SK-N-SH (cell line): ENCODE data around the gene MAP7D2. TPM values are rescaled to one million over a fixed set of nuclear protein-coding genes. Genes with fewer than 3 reads are reported as not detected.

Experiments used
- CTCF ChIA-PET: fragments of 300-600, 350-600 bp; formaldehyde crosslinking; extraction: SDS; loops from one replicate; lab custom pipeline; 2021; lab: Yijun Ruan, JAX
- POLR2A ChIA-PET: fragments of 350-600 bp; sonication (Branson Sonifier 250); formaldehyde crosslinking; extraction: SDS; loops from one replicate; lab custom pipeline; 2020; ENCODE audit warnings: antibody characterized with exemption, inconsistent platforms; lab: Yijun Ruan, JAX
- DNase-seq: peaks from one replicate; pipeline ENCODE4 v3.0.0; 2012
- H2AFZ ChIP-seq: fragments of 200-600 bp; sonication (generic); 2 replicates; pipeline ENCODE4 v1.8.1; 2016; ENCODE audit warnings: antibody characterized with exemption, mild to moderate bottlenecking, low read depth
- H3F3A ChIP-seq: fragments of 200-600 bp; sonication (generic); replicated peaks from 2 replicates; pipeline ENCODE3; 2016; ENCODE audit warnings: antibody characterized with exemption, mild to moderate bottlenecking; ENCODE audit not compliant: insufficient read depth
- H3K27ac ChIP-seq, 2 experiments: fragments of 200-500 bp in 1 of 2; fragments of 200-600 bp in 1 of 2; sonication (Bioruptor generic) in 1 of 2; sonication (generic), shearing (Covaris generic) in 1 of 2; 2 replicates each; pipeline versions ENCODE4 v1.5.1 to v1.6.1; 2014 to 2016; ENCODE audit warnings: low read depth in 2 of 2, inconsistent platforms in 1 of 2, low read length in 1 of 2, mild to moderate bottlenecking in 1 of 2, mixed read lengths in 1 of 2
- H3K27me3 ChIP-seq: fragments of 200-600 bp; sonication (generic), shearing (Covaris generic); 2 replicates; pipeline ENCODE4 v1.6.1; 2016; ENCODE audit warnings: mixed run types; ENCODE audit not compliant: insufficient read depth
- H3K36me3 ChIP-seq, 2 experiments: fragments of 200-500 bp in 1 of 2; fragments of 200-600 bp in 1 of 2; sonication (Bioruptor generic) in 1 of 2; sonication (generic) in 1 of 2; replicated peaks in 1 of 2; 2 replicates each; pipeline versions ENCODE3 to v1.5.1; 2014 to 2016; ENCODE audit warnings: low read length in 1 of 2, mild to moderate bottlenecking in 1 of 2; ENCODE audit not compliant: insufficient read depth in 2 of 2, control insufficient read depth in 1 of 2
- H3K4me1 ChIP-seq, 2 experiments: fragments of 200-500 bp in 1 of 2; fragments of 200-600 bp in 1 of 2; sonication (Bioruptor generic) in 1 of 2; sonication (generic), shearing (Covaris generic) in 1 of 2; 2 replicates each; pipeline versions ENCODE4 v1.5.1 to v1.6.1; 2014 to 2016; ENCODE audit warnings: low read depth in 1 of 2, low read length in 1 of 2, mixed run types in 1 of 2; ENCODE audit not compliant: insufficient read depth in 2 of 2, control insufficient read depth in 1 of 2
- H3K4me2 ChIP-seq: fragments of 200-600 bp; sonication (generic), shearing (Covaris generic); 2 replicates; pipeline ENCODE4 v1.6.1; 2017; ENCODE audit warnings: mixed run types
- H3K4me3 ChIP-seq, 2 experiments: fragments of 200-500 bp in 1 of 2; fragments of 200-600 bp in 1 of 2; sonication (Bioruptor generic) in 1 of 2; sonication (generic), shearing (Covaris generic) in 1 of 2; 2 replicates each; pipeline versions ENCODE4 v1.5.1 to v1.8.1; 2014 to 2016; ENCODE audit warnings: low read depth in 2 of 2, inconsistent platforms in 1 of 2, low read length in 1 of 2, mild to moderate bottlenecking in 1 of 2, mixed read lengths in 1 of 2, moderate library complexity in 1 of 2
- H3K79me2 ChIP-seq: fragments of 200-600 bp; sonication (generic); 2 replicates; pipeline ENCODE4 v1.8.1; 2017; ENCODE audit warnings: mild to moderate bottlenecking; ENCODE audit not compliant: insufficient read depth
- H3K9ac ChIP-seq: fragments of 200-600 bp; sonication (generic); 2 replicates; pipeline ENCODE4 v1.6.1; 2017; ENCODE audit warnings: mixed run types
- H3K9me2 ChIP-seq: fragments of 200-600 bp; sonication (generic); 2 replicates; pipeline ENCODE4 v1.6.1; 2017; ENCODE audit warnings: mixed run types
- H3K9me3 ChIP-seq: fragments of 200-600 bp; sonication (generic); 2 replicates; pipeline ENCODE4 v1.6.1; 2017; ENCODE audit warnings: mixed run types, mild to moderate bottlenecking, moderate library complexity
- H4K20me1 ChIP-seq: fragments of 200-600 bp; sonication (generic); 2 replicates; pipeline ENCODE4 v1.6.1; 2017; ENCODE audit warnings: mild to moderate bottlenecking, mixed run types; ENCODE audit not compliant: insufficient read depth
- EP300 ChIP-seq, 2 experiments: IDR thresholded peaks; 2 replicates each; pipeline versions ENCODE4 v1.4.0 to v1.6.1; 2012; ENCODE audit warnings: borderline replicate concordance in 1 of 2, low read depth in 1 of 2, low read length in 1 of 2
- EZH2phosphoT487 ChIP-seq: fragments of 200-600 bp; sonication (generic); IDR thresholded peaks from 2 replicates; pipeline ENCODE4 v1.6.1; 2017; ENCODE audit warnings: low read depth, mixed run types, mild to moderate bottlenecking, antibody characterized with exemption, moderate library complexity, borderline replicate concordance
- GATA2 ChIP-seq: sonication (generic); formaldehyde crosslinking; IDR thresholded peaks from 2 replicates; pipeline ENCODE4 v1.5.0; 2020; ENCODE audit warnings: mild to moderate bottlenecking, missing genetic modification reagents
- MEF2A ChIP-seq: IDR thresholded peaks from 2 replicates; pipeline ENCODE4 v1.4.0; 2012; ENCODE audit warnings: low read depth, borderline replicate concordance
- POLR2AphosphoS5 ChIP-seq: IDR thresholded peaks from 2 replicates; pipeline ENCODE4 v1.6.1; 2012; ENCODE audit warnings: low read depth, low read length
- RAD21 ChIP-seq: IDR thresholded peaks from 2 replicates; pipeline ENCODE4 v1.6.1; 2012; ENCODE audit warnings: mild to moderate bottlenecking, low read length
- RCOR1 ChIP-seq: fragments of 150-350 bp; IDR thresholded peaks from 2 replicates; pipeline ENCODE4 v1.6.1; 2017; ENCODE audit warnings: antibody characterized with exemption, low read length
- RFX5 ChIP-seq: IDR thresholded peaks from 2 replicates; pipeline ENCODE4 v1.6.1; 2012; ENCODE audit warnings: mild to moderate bottlenecking, improper control_type of control experiment, low read length
- SMC3 ChIP-seq: IDR thresholded peaks from 2 replicates; pipeline ENCODE4 v1.6.1; 2012; ENCODE audit warnings: low read depth, low read length, improper control_type of control experiment
- TCF12 ChIP-seq: IDR thresholded peaks from 2 replicates; pipeline ENCODE4 v1.4.0; 2012
- USF1 ChIP-seq: IDR thresholded peaks from 2 replicates; pipeline ENCODE4 v1.4.0; 2012; ENCODE audit warnings: low read depth, borderline replicate concordance
- USF2 ChIP-seq: fragments of 150-350 bp; IDR thresholded peaks from 2 replicates; pipeline ENCODE4 v1.6.1; 2017; ENCODE audit warnings: antibody characterized with exemption, low read length, low read depth, borderline replicate concordance
- YY1 ChIP-seq: IDR thresholded peaks from 2 replicates; pipeline ENCODE4 v1.4.0; 2012; ENCODE audit warnings: low read depth, mild to moderate bottlenecking
- WGBS: methylation state at CpG from one replicate; pipeline ENCODE4 v1.1.6; 2017; ENCODE audit warnings: low lambda C conversion rate; 5-methylcytosine and 5-hydroxymethylcytosine counted together
- polyA plus RNA-seq, 3 experiments: library from polyadenylated mRNA; depleted of rRNA; stranded (reverse); fragments of >200 nt; gene quantifications; 2 replicates each; pipeline ENCODE4 v1.2.3, GENCODE V29; 2012
- TF ChIP-seq, protein P1 (sequence below): IDR thresholded peaks from 2 replicates; pipeline ENCODE4 v1.4.0; 2012; ENCODE audit warnings: low read depth, borderline replicate concordance
- TF ChIP-seq, protein P2 (sequence below): IDR thresholded peaks from 2 replicates; pipeline ENCODE4 v1.4.0; 2012; ENCODE audit warnings: low read depth
- TF ChIP-seq, protein P3 (sequence below): fragments of 150-350 bp; IDR thresholded peaks from 2 replicates; pipeline ENCODE4 v1.6.1; 2016; ENCODE audit warnings: mild to moderate bottlenecking, low read depth, low read length
- TF ChIP-seq, protein P4 (sequence below): IDR thresholded peaks from 2 replicates; pipeline ENCODE4 v1.6.1; 2012; ENCODE audit warnings: mild to moderate bottlenecking, low read depth, low read length, moderate library complexity

Gene MAP7D2
- polyA plus RNA-seq, 1 of the 3 experiments (the other 2 are of a cell fraction): 2.7 TPM

- no peak overlapping the region for H2AFZ ChIP-seq
- H4K20me1 ChIP-seq: no peaks in the 10 kb centered on the region
- POLR2A ChIA-PET: no interaction called here
- no peak for TF ChIP-seq TCF12
- TF ChIP-seq RAD21: no peak
- no peak for TF ChIP-seq SMC3
- no peak for TF ChIP-seq USF2
- TF ChIP-seq, protein P1, sequence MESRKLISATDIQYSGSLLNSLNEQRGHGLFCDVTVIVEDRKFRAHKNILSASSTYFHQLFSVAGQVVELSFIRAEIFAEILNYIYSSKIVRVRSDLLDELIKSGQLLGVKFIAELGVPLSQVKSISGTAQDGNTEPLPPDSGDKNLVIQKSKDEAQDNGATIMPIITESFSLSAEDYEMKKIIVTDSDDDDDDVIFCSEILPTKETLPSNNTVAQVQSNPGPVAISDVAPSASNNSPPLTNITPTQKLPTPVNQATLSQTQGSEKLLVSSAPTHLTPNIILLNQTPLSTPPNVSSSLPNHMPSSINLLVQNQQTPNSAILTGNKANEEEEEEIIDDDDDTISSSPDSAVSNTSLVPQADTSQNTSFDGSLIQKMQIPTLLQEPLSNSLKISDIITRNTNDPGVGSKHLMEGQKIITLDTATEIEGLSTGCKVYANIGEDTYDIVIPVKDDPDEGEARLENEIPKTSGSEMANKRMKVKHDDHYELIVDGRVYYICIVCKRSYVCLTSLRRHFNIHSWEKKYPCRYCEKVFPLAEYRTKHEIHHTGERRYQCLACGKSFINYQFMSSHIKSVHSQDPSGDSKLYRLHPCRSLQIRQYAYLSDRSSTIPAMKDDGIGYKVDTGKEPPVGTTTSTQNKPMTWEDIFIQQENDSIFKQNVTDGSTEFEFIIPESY: no peak
- TF ChIP-seq RFX5: no peak
- TF ChIP-seq YY1: no peak
- TF ChIP-seq MEF2A: no peak
- TF ChIP-seq, protein P2, sequence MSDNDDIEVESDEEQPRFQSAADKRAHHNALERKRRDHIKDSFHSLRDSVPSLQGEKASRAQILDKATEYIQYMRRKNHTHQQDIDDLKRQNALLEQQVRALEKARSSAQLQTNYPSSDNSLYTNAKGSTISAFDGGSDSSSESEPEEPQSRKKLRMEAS: no peak
- no peak for TF ChIP-seq GATA2 (CRISPR knock-in tag)
- TF ChIP-seq, protein P3, sequence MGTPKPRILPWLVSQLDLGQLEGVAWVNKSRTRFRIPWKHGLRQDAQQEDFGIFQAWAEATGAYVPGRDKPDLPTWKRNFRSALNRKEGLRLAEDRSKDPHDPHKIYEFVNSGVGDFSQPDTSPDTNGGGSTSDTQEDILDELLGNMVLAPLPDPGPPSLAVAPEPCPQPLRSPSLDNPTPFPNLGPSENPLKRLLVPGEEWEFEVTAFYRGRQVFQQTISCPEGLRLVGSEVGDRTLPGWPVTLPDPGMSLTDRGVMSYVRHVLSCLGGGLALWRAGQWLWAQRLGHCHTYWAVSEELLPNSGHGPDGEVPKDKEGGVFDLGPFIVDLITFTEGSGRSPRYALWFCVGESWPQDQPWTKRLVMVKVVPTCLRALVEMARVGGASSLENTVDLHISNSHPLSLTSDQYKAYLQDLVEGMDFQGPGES: no peak
- TF ChIP-seq USF1: no peak
- no peak for TF ChIP-seq EP300 (IDR thresholded peaks at IDR 0.05; ENCODE audit: borderline replicate concordance in 1 of 2, low read depth in 1 of 2, low read length in 1 of 2)
- TF ChIP-seq RCOR1: no peak
- TF ChIP-seq, protein P4, sequence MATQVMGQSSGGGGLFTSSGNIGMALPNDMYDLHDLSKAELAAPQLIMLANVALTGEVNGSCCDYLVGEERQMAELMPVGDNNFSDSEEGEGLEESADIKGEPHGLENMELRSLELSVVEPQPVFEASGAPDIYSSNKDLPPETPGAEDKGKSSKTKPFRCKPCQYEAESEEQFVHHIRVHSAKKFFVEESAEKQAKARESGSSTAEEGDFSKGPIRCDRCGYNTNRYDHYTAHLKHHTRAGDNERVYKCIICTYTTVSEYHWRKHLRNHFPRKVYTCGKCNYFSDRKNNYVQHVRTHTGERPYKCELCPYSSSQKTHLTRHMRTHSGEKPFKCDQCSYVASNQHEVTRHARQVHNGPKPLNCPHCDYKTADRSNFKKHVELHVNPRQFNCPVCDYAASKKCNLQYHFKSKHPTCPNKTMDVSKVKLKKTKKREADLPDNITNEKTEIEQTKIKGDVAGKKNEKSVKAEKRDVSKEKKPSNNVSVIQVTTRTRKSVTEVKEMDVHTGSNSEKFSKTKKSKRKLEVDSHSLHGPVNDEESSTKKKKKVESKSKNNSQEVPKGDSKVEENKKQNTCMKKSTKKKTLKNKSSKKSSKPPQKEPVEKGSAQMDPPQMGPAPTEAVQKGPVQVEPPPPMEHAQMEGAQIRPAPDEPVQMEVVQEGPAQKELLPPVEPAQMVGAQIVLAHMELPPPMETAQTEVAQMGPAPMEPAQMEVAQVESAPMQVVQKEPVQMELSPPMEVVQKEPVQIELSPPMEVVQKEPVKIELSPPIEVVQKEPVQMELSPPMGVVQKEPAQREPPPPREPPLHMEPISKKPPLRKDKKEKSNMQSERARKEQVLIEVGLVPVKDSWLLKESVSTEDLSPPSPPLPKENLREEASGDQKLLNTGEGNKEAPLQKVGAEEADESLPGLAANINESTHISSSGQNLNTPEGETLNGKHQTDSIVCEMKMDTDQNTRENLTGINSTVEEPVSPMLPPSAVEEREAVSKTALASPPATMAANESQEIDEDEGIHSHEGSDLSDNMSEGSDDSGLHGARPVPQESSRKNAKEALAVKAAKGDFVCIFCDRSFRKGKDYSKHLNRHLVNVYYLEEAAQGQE: no peak
- TF ChIP-seq EZH2phosphoT487: no peak
- no peak for TF ChIP-seq POLR2AphosphoS5
- H3F3A ChIP-seq: no peaks in the 10 kb centered on the region
- no peaks in the 10 kb centered on the region for H3K36me3 ChIP-seq
- no peaks in the 10 kb centered on the region for H3K79me2 ChIP-seq
- H3K27ac ChIP-seq: no peak overlapping the region
- H3K9me2 ChIP-seq: no peaks in the 10 kb centered on the region
- H3K4me2 ChIP-seq: no peak overlapping the region
- H3K4me1 ChIP-seq: no peaks in the 10 kb centered on the region
- no peak overlapping the region for H3K9ac ChIP-seq
- no peak overlapping the region for H3K4me3 ChIP-seq
- no peaks in the 10 kb centered on the region for H3K9me3 ChIP-seq
- 31% methylated on average over 3 of the region's 3 CpGs for WGBS
- CTCF ChIA-PET: interaction anchor here (1.0 kb wide), 1 partner anchor 25 kb away, joined by 3 read pairs; no protein-coding TSS in a partner anchor
- peaks cover 9% of the 10 kb centered on the region; the same call in 1 of the 2 replicates for H3K27me3 ChIP-seq
- no peak for DNase-seq
Observed at GRCh38 chrX:20038966-20039365, 77.7 kb downstream of the MAP7D2 start.
